Measurements from ENCODE around the gene ECT2L.

ECT2L gene

GRCh38 chr6:138806889-138807288, 11.0 kb downstream of the ECT2L start:
- no peak for DNase-seq

DNA sequence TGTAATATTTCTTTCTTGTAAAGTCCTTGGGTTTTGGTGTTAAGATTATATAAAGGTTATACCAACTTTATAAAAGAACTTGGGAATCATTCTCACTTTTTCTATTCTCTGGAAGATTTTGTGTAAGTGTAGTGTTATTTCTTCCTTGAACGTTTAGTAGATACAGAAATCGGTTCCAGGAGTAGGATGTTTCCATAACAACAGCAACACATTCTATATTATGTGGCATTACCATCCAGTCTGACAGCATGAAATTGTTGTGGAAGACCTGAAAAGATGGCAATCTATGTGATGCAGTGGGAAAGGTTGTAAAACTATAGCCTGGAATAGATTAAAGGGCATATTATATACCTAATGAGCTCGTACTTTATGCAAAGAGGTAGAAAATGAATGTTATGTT, 13.8 kb downstream of the ECT2L start:
- no peak for DNase-seq

- DNase-seq, result no peak
Observed at GRCh38 chr6:138811866-138812265, 16.0 kb downstream of the ECT2L start.

DNA sequence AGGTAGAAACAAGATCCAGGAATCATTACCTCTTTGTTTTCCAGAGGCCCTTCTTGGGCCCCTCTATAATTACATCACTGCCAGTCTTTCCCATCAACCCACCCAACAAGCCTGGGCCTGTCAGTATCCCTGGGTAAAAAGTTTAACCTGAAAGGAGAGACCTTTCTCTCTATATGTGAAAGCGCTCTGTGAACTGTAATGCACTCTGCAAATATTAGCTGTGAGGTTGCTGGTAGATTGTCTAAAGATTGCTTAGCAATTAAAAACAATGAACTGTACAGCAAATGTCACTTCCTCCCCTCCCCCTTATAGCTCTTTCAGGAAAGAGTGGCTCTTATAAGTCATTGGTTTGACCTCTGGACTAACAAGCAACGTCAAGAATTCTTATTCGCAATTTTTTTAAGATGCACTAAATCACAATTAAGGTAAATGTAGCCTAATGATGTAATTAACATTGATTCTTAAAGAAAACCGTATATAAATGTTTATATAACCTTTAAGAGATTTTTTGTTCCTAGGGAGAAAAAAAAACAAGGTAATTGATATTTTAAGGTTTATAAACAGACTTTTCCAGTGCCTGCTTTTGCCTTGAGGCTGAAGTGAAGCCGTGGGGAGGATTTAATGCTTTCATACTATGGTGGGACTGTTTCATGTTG, 18.4 kb downstream of the ECT2L start:
- DNase-seq, result no peak

GRCh38 chr6:138815221-138815620, 19.3 kb downstream of the ECT2L start:
- no peak for DNase-seq

- DNase-seq, result peak in 1 of 5 donors; percentile 55
Observed at GRCh38 chr6:138815797-138816528, 20.1 kb downstream of the ECT2L start.

GRCh38 chr6:138817799-138818198, 21.9 kb downstream of the ECT2L start:
- peak in 1 of 5 donors; percentile 20 for DNase-seq

DNA sequence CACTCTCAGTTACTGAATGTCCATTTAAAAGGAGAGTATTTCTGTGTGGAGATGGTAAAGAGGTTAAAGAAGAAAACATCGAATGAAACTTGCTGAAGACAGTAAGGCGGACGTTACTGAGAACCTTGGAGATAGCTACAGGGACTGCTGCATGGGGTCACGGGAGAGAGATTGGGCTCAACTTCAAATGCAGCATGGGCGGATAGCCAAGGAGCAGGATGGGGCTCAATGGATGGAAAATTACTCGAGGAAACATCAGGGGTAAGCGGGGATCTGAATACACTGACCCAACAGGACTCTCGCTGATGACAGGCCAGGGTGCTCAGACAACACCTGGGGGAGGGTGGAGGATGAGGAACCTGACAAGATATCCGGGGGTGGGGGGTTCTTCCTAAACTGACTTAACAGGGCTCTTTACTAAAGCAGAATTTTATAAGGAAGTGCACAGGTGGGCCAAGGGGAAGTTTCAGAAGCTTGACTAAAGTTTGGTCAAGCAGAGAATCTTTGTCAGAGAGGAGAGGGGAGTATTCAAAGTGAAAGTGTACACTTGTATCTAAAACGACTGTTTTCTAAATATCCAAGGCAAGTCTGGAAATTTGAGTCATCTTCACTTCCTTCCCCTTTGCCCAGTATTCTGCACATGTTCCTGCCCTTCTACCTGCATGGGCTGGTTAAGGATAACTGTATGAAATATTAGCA, 22.8 kb downstream of the ECT2L start:
- peak in 1 of 5 donors; percentile 44 for DNase-seq

- DNase-seq, result no peak
Observed at GRCh38 chr6:138821519-138821918, 25.6 kb downstream of the ECT2L start.

DNA sequence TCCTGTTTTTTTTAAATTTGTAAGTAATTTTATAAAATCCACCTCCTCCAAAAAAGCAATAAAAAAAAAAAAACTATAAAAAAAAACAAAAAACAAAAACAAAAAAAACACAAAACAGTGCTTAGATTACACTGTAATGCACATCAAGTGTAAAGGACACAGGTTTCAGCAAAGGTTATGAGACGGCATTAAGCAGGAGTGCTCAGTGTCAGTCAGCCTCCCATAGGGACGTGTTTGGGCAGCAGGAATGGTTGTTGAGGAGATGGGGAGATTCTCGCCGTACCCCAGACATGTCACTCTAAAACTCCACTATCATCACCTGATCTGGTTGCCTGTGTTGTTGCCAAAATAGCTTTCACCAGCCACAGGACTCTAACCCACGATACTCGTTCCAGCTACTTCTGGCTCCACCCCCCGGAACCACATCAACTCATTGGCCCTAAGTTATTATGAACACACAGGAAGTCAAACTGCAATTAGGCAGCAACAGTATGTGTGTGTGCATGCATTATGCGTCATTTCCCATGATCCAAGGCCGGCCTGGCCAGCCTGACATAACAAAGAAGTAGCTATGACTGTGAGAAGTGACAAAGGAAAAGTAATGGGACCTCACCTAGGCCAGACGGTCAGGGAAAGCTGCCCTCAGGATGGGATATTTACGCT, 28.7 kb downstream of the ECT2L start:
- DNase-seq, result peak in 1 of 5 donors; percentile 44

GRCh38 chr6:138830248-138830647, 34.4 kb downstream of the ECT2L start:
- no peak for DNase-seq

- DNase-seq, result no peak
Observed at GRCh38 chr6:138832182-138832581, 36.3 kb downstream of the ECT2L start.

- no peak for DNase-seq
Observed at GRCh38 chr6:138833816-138834539, 38.1 kb downstream of the ECT2L start.

DNA sequence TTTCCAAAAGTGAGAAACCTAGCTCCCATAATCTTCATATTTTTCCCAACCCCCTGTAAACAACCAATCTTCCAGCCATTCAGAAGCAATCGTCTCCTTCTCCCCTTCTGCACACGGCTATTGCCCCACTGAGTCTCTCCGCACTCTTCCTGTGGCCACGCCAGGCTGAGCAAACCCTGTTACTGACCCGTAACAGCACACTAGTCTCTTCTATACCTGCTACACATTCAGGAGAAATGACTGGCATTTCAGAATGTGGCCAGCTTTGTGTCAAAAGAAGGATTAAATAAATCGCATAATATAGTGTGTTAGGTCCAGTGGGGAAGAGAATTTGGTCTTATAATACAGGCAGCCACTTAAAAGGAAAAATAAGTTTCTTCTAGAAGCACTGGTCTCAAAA, 41.4 kb downstream of the ECT2L start:
- no peak for DNase-seq

DNA sequence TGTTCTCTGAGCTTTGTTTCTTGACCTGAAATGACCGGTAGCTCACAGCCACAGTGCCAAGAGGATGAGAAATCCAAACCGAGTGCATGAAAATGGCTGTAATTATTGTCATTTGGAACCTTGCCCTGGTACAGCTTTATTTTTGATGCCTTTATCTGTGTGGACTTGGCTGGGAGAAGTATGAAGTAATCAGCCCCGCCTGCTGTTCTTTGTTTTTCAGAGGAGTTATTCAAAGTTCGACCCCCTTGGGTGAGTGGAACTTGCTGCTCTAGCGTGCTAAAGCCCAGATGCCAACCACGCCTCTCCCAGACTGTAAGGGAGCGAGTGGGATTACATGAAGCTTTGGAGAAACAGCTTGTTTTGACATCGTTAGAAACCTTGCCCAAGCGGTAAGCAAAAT, 48.3 kb downstream of the ECT2L start:
- no peak for DNase-seq

DNA sequence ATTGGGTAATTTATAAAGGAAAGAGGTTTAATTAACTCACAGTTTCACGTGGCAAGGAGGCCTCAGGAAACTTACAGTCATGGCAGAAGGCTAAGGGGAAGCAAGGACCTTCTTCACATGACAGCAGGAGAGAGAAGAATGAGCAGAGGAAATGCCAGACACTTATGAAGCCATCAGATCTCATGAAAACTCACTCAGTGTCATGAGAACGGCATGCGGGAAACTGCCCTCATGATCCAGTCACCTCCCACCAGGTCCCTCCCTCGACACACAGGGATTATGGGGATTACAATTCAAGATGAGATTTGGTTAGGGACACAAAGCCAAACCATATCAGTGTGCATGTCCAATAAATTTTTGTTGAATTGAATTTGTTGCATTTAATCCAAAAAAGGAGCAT, 52.0 kb downstream of the ECT2L start:
- DNase-seq, result no peak

DNA sequence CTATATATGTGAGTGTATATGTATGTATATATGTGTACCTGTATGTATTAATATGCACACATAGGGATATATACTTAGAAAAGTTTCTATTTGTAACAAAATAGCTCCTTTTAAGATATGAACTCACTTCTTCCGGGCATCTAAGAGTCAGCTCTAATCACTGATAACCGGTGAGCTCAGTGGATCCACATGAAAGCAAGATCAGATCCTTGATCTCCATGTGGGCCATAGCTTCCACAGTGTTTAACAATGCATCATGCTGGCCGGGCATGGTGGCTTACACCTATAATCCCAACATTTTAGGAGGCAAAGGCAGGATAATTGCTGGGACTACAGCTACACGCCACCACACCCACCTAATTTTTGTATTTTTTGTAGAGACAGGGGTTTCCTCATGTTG, 52.6 kb downstream of the ECT2L start:
- DNase-seq, result no peak

DNA sequence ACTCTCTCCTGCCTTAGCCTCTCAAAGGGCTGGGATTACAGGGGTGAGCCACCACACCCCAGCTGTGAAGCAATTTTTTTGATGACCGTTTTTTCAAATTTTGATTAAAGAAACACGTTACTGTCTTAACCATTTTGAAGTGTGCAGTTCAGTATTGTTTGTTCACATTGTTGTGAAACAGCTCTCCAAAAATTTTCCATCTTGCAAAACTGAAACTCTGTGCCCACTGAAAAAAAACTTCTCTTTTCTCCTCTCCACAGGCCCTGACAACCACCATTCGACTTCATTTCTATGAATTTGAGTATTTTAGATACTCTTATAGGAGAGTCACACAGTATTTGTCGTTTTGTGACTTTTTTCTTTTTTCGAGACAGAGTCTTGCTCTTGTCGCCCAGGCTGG, 53.9 kb downstream of the ECT2L start:
- no peak for DNase-seq

GRCh38 chr6:138856654-138857053, 60.8 kb downstream of the ECT2L start:
- DNase-seq, result no peak

DNA sequence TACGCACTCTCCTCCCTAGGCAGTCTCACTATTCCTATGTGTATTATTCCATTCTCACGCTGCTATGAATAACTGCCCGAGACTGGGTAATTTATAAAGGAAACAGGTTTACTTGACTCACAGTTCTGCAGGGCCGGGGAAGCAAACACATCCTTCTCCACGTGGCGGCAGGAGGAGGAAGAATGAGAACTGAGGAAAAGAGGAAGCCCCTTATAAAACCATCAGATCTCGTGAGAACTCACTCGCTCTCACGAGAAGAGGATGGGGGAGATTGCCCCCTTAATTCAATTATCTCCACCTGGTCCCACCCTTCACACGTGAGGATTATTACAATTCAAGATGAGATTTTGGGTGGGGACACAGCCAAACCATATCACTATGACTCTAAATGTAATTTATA, 61.9 kb downstream of the ECT2L start:
- DNase-seq, result no peak

- DNase-seq, result no peak
Observed at GRCh38 chr6:138862456-138862855, 66.6 kb downstream of the ECT2L start.

DNA sequence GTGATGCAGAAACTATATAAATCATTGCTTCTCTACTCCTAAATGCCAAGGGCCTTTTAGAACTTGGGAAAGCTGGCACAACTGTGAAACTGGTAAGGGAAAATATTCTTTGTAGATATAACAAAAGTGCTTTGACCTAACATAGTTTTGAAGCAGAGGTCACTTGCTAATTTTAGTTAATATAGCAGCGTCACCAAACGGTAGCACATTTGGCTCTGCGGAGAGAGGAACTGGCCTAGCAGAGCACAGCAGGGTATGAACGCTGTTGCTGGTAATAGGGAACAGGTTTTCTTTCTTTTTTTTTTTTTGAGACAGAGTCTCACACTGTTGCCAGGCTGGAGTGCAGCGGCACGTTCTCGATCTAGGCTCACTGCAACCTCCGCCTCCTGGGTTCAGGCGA, 67.4 kb downstream of the ECT2L start:
- DNase-seq, result no peak
